ENCODE results near the gene RC3H1. TPM values are rescaled to one million over a fixed set of nuclear protein-coding genes. Genes with fewer than 3 reads are reported as not detected.
"Not testable (repeated sequence)": the region's sequence is repeated elsewhere in the genome, so short reads cannot be mapped to it uniquely, and the experiment has no call there.

RC3H1 gene
- total RNA-seq, 1 experiment from 2014 or later, result 52.9 TPM

DNA sequence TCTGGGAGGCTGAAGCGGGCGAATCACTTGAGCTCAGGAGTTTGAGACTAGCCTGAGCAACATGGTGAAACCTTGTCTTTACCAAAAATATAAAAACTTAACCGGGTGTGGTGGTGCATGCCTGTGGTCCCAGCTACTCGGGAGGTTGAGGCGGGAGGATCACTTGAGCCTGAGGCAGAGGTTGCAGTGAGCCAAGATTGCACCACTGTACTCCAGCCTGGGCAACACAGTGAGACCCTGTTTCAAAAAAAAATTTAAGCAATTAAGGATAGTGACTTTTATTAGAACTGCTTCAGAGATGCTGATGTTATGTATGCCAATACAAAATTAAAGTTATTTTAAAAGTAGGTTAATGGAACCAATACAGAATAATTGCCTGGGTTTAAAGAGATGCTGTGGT lies 56.3 kb downstream of the RC3H1 start:
- peaks cover 70% of the 10 kb centered on the region for H3K36me3 ChIP-seq (ENCODE audit: insufficient read depth, low read length)
- H2AFZ ChIP-seq (ENCODE audit: low read length); H3K9ac ChIP-seq (ENCODE audit: low read length); H3K4me2 ChIP-seq (ENCODE audit: low read depth, low read length, poor library complexity, severe bottlenecking); H3K27me3 ChIP-seq (ENCODE audit: low read length); H4K20me1 ChIP-seq (ENCODE audit: insufficient read depth, low read depth, low read length); H3K4me1 ChIP-seq (ENCODE audit: low read length); H3K9me3 ChIP-seq (ENCODE audit: low read length); DNase-seq; H3K27ac ChIP-seq (ENCODE audit: low read length); H3K9me2 ChIP-seq (replicated peaks; ENCODE audit: insufficient read depth, low read length); H3K4me3 ChIP-seq (ENCODE audit: low read length): not testable (repeated sequence)
- H3K79me2 ChIP-seq (ENCODE audit: low read length), result peaks cover 29% of the 10 kb centered on the region

DNA sequence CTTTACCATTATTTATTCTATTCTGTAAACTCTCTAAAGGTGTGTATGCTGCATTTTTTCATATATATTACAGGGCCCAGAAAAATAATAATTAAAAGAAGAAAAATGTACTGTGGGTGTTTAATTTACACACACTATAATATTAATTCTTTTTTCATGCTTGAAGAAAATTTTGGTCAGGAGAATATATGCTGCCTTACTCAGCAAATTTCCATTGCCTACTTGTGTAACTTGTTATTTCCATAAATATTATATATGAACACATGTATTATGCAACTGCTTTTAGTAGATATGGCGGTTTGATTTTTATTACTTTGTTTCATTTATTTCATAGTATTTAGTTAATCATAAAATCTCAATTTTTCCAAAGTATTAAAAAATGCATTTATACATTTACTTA lies 58.7 kb downstream of the RC3H1 start:
- no peak overlapping the region for H3K9ac ChIP-seq (ENCODE audit: low read length)
- no peak overlapping the region for H3K27ac ChIP-seq (ENCODE audit: low read length)
- no peak overlapping the region for H2AFZ ChIP-seq (ENCODE audit: low read length)
- no peak overlapping the region for H3K4me2 ChIP-seq (ENCODE audit: low read depth, low read length, poor library complexity, severe bottlenecking)
- H3K36me3 ChIP-seq (ENCODE audit: insufficient read depth, low read length), result peaks cover 72% of the 10 kb centered on the region
- no peak for DNase-seq
- no peaks in the 10 kb centered on the region for H3K9me3 ChIP-seq (ENCODE audit: low read length)
- no peaks in the 10 kb centered on the region for H4K20me1 ChIP-seq (ENCODE audit: insufficient read depth, low read depth, low read length)
- no peaks in the 10 kb centered on the region for H3K27me3 ChIP-seq (ENCODE audit: low read length)
- peaks cover 33% of the 10 kb centered on the region for H3K79me2 ChIP-seq (ENCODE audit: low read length)
- H3K4me3 ChIP-seq (ENCODE audit: low read length), result no peak overlapping the region
- H3K9me2 ChIP-seq (replicated peaks; ENCODE audit: insufficient read depth, low read length), result no peaks in the 10 kb centered on the region
- H3K4me1 ChIP-seq (ENCODE audit: low read length), result no peaks in the 10 kb centered on the region

DNA sequence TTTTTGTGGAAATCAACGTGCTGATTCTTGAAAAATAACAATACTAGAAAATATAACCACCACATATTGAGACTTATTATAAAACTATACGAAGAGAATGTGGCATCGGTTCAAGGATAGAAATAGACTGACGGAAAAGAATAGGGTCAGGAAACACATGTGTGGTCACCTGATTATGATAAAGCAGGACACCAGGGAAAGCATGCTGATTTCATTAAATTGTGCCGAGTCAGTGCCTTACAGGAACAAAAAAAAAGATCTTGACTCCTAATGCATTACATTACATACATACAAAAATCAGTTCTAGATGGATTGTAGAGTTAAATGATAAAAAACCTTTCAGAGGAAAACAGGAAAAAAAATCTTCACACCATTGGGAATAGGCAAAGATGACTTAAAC lies 61.5 kb downstream of the RC3H1 start:
- Histone ChIP-seq H3K79me2 (ENCODE audit: low read length) (peaks cover 27% of the 10 kb centered on the region), H2AFZ (ENCODE audit: low read length) (no peak overlapping the region), H3K27me3 (ENCODE audit: low read length) (no peaks in the 10 kb centered on the region), H4K20me1 (ENCODE audit: insufficient read depth, low read depth, low read length) (no peaks in the 10 kb centered on the region), H3K4me3 (ENCODE audit: low read length) (no peak overlapping the region), H3K4me2 (ENCODE audit: low read depth, low read length, poor library complexity, severe bottlenecking) (no peak overlapping the region), H3K4me1 (ENCODE audit: low read length) (no peaks in the 10 kb centered on the region), H3K27ac (ENCODE audit: low read length) (no peak overlapping the region), H3K9me3 (ENCODE audit: low read length) (no peaks in the 10 kb centered on the region), H3K36me3 (ENCODE audit: insufficient read depth, low read length) (peaks cover 54% of the 10 kb centered on the region), H3K9ac (ENCODE audit: low read length) (no peak overlapping the region), H3K9me2 (replicated peaks; ENCODE audit: insufficient read depth, low read length) (no peaks in the 10 kb centered on the region)
- DNase-seq, result no peak

DNA sequence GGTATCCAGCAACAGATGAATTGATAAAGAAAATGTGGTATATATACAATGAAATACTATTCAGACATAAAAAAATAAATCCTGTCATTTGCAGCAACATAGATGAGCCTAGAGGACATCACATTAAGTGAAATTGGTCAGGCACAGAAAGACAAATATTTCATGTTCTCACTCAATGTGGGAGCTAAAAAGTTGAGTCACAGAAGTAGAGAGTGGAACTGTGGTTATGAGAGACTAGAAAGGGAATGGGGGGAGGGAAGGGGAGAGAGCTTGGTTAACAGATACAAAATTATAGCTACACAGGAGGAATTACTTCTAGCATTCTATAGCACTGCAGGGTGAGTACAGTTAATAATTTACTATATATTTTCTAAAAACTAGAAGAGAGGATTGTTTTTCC lies 68.0 kb downstream of the RC3H1 start:
- H3K4me1 ChIP-seq (ENCODE audit: low read length), result no peaks in the 10 kb centered on the region
- H3K36me3 ChIP-seq (ENCODE audit: insufficient read depth, low read length), result peaks cover 33% of the 10 kb centered on the region; the same call in 1 of the 2 replicates
- H3K79me2 ChIP-seq (ENCODE audit: low read length), result peaks cover 18% of the 10 kb centered on the region
- no peak overlapping the region for H3K4me2 ChIP-seq (ENCODE audit: low read depth, low read length, poor library complexity, severe bottlenecking)
- H3K4me3 ChIP-seq (ENCODE audit: low read length), result no peak overlapping the region
- no peak for DNase-seq
- H3K9me2 ChIP-seq (replicated peaks; ENCODE audit: insufficient read depth, low read length), result no peaks in the 10 kb centered on the region
- H4K20me1 ChIP-seq (ENCODE audit: insufficient read depth, low read depth, low read length), result no peaks in the 10 kb centered on the region
- no peak overlapping the region for H3K9ac ChIP-seq (ENCODE audit: low read length)
- no peak overlapping the region for H3K27ac ChIP-seq (ENCODE audit: low read length)
- no peaks in the 10 kb centered on the region for H3K9me3 ChIP-seq (ENCODE audit: low read length)
- no peaks in the 10 kb centered on the region for H3K27me3 ChIP-seq (ENCODE audit: low read length)
- no peak overlapping the region for H2AFZ ChIP-seq (ENCODE audit: low read length)

DNA sequence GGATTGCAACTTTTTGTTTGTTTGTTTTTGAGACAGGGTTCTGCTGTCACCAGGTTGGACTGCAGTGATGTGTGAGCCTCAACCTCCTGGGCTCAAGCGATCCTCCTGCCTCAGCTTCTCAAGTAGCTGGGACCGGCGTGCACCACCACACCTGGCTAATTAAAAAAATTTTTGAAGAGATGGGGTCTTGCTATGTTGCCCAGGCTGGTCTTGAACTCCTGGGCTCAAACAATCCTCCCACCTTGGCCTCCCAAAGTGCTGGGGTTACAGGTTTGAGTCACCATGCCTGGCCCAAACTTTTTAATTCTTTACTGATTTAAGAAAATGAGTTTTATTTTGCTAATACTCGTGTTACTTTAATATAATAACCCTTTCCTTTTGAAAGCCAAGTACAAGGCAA lies 73.6 kb downstream of the RC3H1 start:
- H3K27me3 ChIP-seq (ENCODE audit: low read length), result no peaks in the 10 kb centered on the region
- H3K27ac ChIP-seq (ENCODE audit: low read length), result no peak overlapping the region
- no peak for DNase-seq
- no peak overlapping the region for H3K4me2 ChIP-seq (ENCODE audit: low read depth, low read length, poor library complexity, severe bottlenecking)
- H3K9me3 ChIP-seq (ENCODE audit: low read length), result no peaks in the 10 kb centered on the region
- no peaks in the 10 kb centered on the region for H4K20me1 ChIP-seq (ENCODE audit: insufficient read depth, low read depth, low read length)
- H3K4me1 ChIP-seq (ENCODE audit: low read length), result no peaks in the 10 kb centered on the region
- no peak overlapping the region for H2AFZ ChIP-seq (ENCODE audit: low read length)
- H3K36me3 ChIP-seq (ENCODE audit: insufficient read depth, low read length), result peaks cover 49% of the 10 kb centered on the region
- H3K79me2 ChIP-seq (ENCODE audit: low read length), result peaks cover 5% of the 10 kb centered on the region
- no peaks in the 10 kb centered on the region for H3K9me2 ChIP-seq (replicated peaks; ENCODE audit: insufficient read depth, low read length)
- H3K4me3 ChIP-seq (ENCODE audit: low read length), result no peak overlapping the region
- no peak overlapping the region for H3K9ac ChIP-seq (ENCODE audit: low read length)

DNA sequence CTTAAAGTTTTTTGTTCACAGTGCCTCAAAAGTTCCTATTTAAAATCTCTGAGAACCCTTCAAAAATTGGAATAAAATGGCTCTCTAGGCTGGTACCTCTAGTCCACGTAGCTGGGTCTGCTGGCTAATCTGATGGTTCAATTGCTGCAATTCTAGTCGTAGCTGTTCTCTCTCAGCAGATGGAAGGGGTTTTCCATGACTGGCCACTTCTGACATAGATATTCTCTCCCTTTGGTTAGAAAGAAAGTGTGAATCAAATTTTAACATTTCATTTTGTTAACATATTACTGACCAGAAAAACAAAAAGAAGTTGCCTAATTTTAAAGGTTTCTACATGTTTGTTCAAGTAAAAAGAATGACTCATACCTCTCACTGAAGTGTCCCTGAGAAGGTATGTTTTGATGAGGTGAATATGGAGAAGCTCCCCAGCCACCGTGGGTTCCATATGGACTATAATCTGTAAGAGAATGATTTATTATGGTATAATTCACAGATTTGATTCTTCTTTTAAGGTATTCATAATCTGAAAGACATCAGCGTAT lies 75.7 kb downstream of the RC3H1 start:
- no peak for DNase-seq
- H3K27me3 ChIP-seq (ENCODE audit: low read length), result no peaks in the 10 kb centered on the region
- H3K9ac ChIP-seq (ENCODE audit: low read length), result no peak overlapping the region
- no peaks in the 10 kb centered on the region for H3K9me3 ChIP-seq (ENCODE audit: low read length)
- no peak overlapping the region for H3K27ac ChIP-seq (ENCODE audit: low read length)
- H2AFZ ChIP-seq (ENCODE audit: low read length), result no peak overlapping the region
- H3K36me3 ChIP-seq (ENCODE audit: insufficient read depth, low read length), result peaks cover 47% of the 10 kb centered on the region
- no peak overlapping the region for H3K4me2 ChIP-seq (ENCODE audit: low read depth, low read length, poor library complexity, severe bottlenecking)
- no peaks in the 10 kb centered on the region for H3K79me2 ChIP-seq (ENCODE audit: low read length)
- H3K4me3 ChIP-seq (ENCODE audit: low read length), result no peak overlapping the region
- H4K20me1 ChIP-seq (ENCODE audit: insufficient read depth, low read depth, low read length), result no peaks in the 10 kb centered on the region
- no peaks in the 10 kb centered on the region for H3K4me1 ChIP-seq (ENCODE audit: low read length)
- no peaks in the 10 kb centered on the region for H3K9me2 ChIP-seq (replicated peaks; ENCODE audit: insufficient read depth, low read length)

DNA sequence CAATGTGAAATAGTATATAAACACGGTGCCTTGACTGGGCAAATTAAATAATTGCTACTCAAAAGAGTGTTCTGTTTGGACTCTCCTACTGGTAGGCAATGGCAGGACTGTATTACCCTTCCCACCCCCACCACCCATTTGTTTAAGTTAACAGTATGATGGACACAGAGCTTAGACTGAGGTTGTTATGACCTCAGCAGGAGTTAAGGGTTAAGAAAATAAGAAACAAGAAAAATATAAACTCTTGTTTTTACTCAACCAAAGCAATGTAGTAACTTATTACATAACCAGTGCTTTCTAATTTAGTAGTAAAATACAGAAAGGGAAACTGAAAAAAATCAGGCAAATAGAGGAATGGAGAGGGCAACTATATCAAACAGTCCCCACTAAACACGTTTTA lies 85.1 kb downstream of the RC3H1 start:
- Histone ChIP-seq H3K4me2 (ENCODE audit: low read depth, low read length, poor library complexity, severe bottlenecking) (no peak overlapping the region), H3K9me2 (replicated peaks; ENCODE audit: insufficient read depth, low read length) (no peaks in the 10 kb centered on the region), H3K27me3 (ENCODE audit: low read length) (no peaks in the 10 kb centered on the region), H3K9ac (ENCODE audit: low read length) (no peak overlapping the region), H3K27ac (ENCODE audit: low read length) (no peak overlapping the region), H3K36me3 (ENCODE audit: insufficient read depth, low read length) (peaks cover 50% of the 10 kb centered on the region; the same call in 1 of the 2 replicates), H4K20me1 (ENCODE audit: insufficient read depth, low read depth, low read length) (no peaks in the 10 kb centered on the region), H3K79me2 (ENCODE audit: low read length) (no peaks in the 10 kb centered on the region), H2AFZ (ENCODE audit: low read length) (no peak overlapping the region), H3K4me3 (ENCODE audit: low read length) (no peak overlapping the region), H3K4me1 (ENCODE audit: low read length) (no peaks in the 10 kb centered on the region), H3K9me3 (ENCODE audit: low read length) (no peaks in the 10 kb centered on the region)
- no peak for DNase-seq

DNA sequence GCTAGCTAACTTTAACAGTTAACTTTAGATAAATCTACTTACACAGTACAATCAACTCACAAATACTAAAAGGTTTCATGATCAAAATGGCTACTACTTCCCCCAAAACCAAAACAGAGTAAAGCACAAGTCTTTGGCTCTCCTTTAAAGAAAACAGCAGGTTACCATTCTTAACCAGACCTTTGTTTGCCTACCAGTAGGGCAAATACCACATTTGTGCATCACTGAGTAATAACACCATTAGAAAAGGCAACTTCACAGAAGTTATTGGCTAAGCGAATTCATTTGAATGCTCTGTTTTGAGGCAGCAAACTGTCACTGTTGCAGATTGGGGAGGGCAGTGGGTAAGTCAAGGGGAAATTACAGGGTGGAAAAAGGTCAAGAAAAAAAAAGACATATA lies 87.7 kb downstream of the RC3H1 start:
- no peak overlapping the region for H3K27ac ChIP-seq (ENCODE audit: low read length)
- no peaks in the 10 kb centered on the region for H4K20me1 ChIP-seq (ENCODE audit: insufficient read depth, low read depth, low read length)
- H3K4me1 ChIP-seq (ENCODE audit: low read length), result no peaks in the 10 kb centered on the region
- peaks cover 39% of the 10 kb centered on the region; the same call in 1 of the 2 replicates for H3K36me3 ChIP-seq (ENCODE audit: insufficient read depth, low read length)
- H3K79me2 ChIP-seq (ENCODE audit: low read length), result no peaks in the 10 kb centered on the region
- H3K27me3 ChIP-seq (ENCODE audit: low read length), result no peaks in the 10 kb centered on the region
- no peaks in the 10 kb centered on the region for H3K9me2 ChIP-seq (replicated peaks; ENCODE audit: insufficient read depth, low read length)
- DNase-seq, result no peak
- H3K4me3 ChIP-seq (ENCODE audit: low read length), result no peak overlapping the region
- H3K4me2 ChIP-seq (ENCODE audit: low read depth, low read length, poor library complexity, severe bottlenecking), result no peak overlapping the region
- H2AFZ ChIP-seq (ENCODE audit: low read length), result no peak overlapping the region
- H3K9ac ChIP-seq (ENCODE audit: low read length), result no peak overlapping the region
- H3K9me3 ChIP-seq (ENCODE audit: low read length), result no peaks in the 10 kb centered on the region

DNA sequence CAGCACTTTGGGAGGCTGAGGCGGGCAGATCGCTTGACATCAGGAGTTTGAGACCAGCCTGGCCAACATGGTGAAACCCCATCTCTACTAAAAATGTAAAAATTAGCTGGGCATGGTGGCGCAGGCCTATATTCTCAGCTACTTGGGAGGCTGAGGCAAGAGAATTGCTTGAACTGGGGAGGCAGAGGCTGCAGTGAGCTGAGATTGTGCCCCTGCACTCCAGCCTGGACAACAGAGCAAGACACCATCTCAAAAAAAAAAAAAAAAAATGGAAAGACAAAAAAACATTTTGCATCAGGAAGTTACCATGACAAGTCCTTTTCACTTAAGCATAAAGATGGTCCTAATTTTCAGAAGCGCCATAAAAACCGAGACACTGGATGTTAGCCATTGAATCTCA lies 91.6 kb downstream of the RC3H1 start:
- H2AFZ ChIP-seq (ENCODE audit: low read length); H3K9me2 ChIP-seq (replicated peaks; ENCODE audit: insufficient read depth, low read length); H3K27me3 ChIP-seq (ENCODE audit: low read length); H3K4me2 ChIP-seq (ENCODE audit: low read depth, low read length, poor library complexity, severe bottlenecking); H3K4me1 ChIP-seq (ENCODE audit: low read length); DNase-seq; H3K9ac ChIP-seq (ENCODE audit: low read length); H3K27ac ChIP-seq (ENCODE audit: low read length); H3K9me3 ChIP-seq (ENCODE audit: low read length); H3K4me3 ChIP-seq (ENCODE audit: low read length); H4K20me1 ChIP-seq (ENCODE audit: insufficient read depth, low read depth, low read length); H3K79me2 ChIP-seq (ENCODE audit: low read length): not testable (repeated sequence)
- H3K36me3 ChIP-seq (ENCODE audit: insufficient read depth, low read length), result peaks cover 13% of the 10 kb centered on the region; the same call in 1 of the 2 replicates
